ENCODE measurements around the gene EFCC1. TPM values are rescaled to one million over a fixed set of nuclear protein-coding genes. Genes with fewer than 3 reads are reported as not detected.

EFCC1 gene
- total RNA-seq, 2 donors from 2014 or later: 0.31 to 0.93 TPM

Other genes starting within 250 kb of the EFCC1 start
- 10 to 100 TPM; 48.0 to 52.1 TPM for gene ACAD9, start 121.7 kb upstream of the EFCC1 start, total RNA-seq
- gene CFAP92, start 7.2 kb upstream of the EFCC1 start, total RNA-seq: 1 to 10 TPM; 1.3 to 3.0 TPM
- gene GP9, start 59.5 kb downstream of the EFCC1 start, total RNA-seq: not detected
- 10 to 100 TPM; 34.5 to 38.1 TPM for gene RAB43, start 120.5 kb downstream of the EFCC1 start, total RNA-seq
- 10 to 100 TPM; 28.9 to 32.9 TPM for gene ISY1, start 159.8 kb downstream of the EFCC1 start, total RNA-seq
- 100 to 1,000 TPM; 284 to 343 TPM for gene CNBP, start 182.6 kb downstream of the EFCC1 start, total RNA-seq
- 100 to 1,000 TPM; 151 to 193 TPM for gene COPG1, start 248.3 kb downstream of the EFCC1 start, total RNA-seq

Measured in endodermal cell (in vitro differentiated cells).